Gastroesophageal sphincter (tissue), 3 donors: ENCODE data around the gene DDIT3.

Experiments used
- CTCF ChIP-seq, 4 experiments: fragments of 200-600 bp in 2 of 4; fragments of 450-650 bp in 2 of 4; sonication (generic) in 1 of 4; IDR thresholded peaks; one replicate each; pipeline ENCODE4 v1.5.1; 2017 to 2019; ENCODE audit warnings: antibody characterized with exemption in 4 of 4, mild to moderate bottlenecking in 2 of 4, moderate library complexity in 2 of 4
- POLR2A ChIP-seq, 2 donors: fragments of 450-650 bp; IDR thresholded peaks; one replicate each; pipeline ENCODE4 v1.6.1; 2017; ENCODE audit warnings: antibody characterized with exemption in 2 of 2, mild to moderate bottlenecking in 2 of 2, moderate library complexity in 1 of 2

GRCh38 chr12:57515934-57516541, 4.3 kb downstream of the DDIT3 start:
- TF ChIP-seq CTCF (IDR thresholded peaks at IDR 0.05) (no peak), POLR2A (IDR thresholded peaks at IDR 0.05) (no peak)
